T-helper 22 cell (primary cell): ENCODE results near the gene ZNF714.
A peak's percentile ranks its signal among the peaks of the same experiment; 100 is the strongest.
"Not testable (repeated sequence)": the region's sequence is repeated elsewhere in the genome, so short reads cannot be mapped to it uniquely, and the experiment has no call there.

Experiments
- DNase-seq: peaks from one replicate; pipeline ENCODE4 v3.0.0-alpha.2; 2020; ENCODE audit warnings: low read depth

ZNF714 gene

GRCh38 chr19:21130097-21130775 is 48.2 kb downstream of the ZNF714 start:
- no peak for DNase-seq

- no peak for DNase-seq
Observed at GRCh38 chr19:21133633-21134032, 51.6 kb downstream of the ZNF714 start.

GRCh38 chr19:21134934-21135366 is 52.9 kb downstream of the ZNF714 start:
- DNase-seq, result no peak

- no peak for DNase-seq
Observed at GRCh38 chr19:21135433-21135832, 53.4 kb downstream of the ZNF714 start.

- DNase-seq, result no peak
Observed at GRCh38 chr19:21138130-21138529, 56.1 kb downstream of the ZNF714 start.

GRCh38 chr19:21141006-21141405 is 59.0 kb downstream of the ZNF714 start:
- not testable (repeated sequence) for DNase-seq

GRCh38 chr19:21141787-21142464 is 59.9 kb downstream of the ZNF714 start, which contains the start of gene ZNF431:
TSS of gene ZNF431 (plus strand) at chr19:21142040. CDS start at chr19:21142184, 144 bp downstream.
- peak; percentile 74 for DNase-seq

- no peak for DNase-seq
Observed at GRCh38 chr19:21143428-21143827, 61.4 kb downstream of the ZNF714 start.

GRCh38 chr19:21143854-21144253 is 61.9 kb downstream of the ZNF714 start:
- DNase-seq, result no peak

GRCh38 chr19:21147540-21147939 is 65.5 kb downstream of the ZNF714 start:
- no peak for DNase-seq

GRCh38 chr19:21148681-21149080 is 66.7 kb downstream of the ZNF714 start:
- no peak for DNase-seq

GRCh38 chr19:21149877-21150276 is 67.9 kb downstream of the ZNF714 start:
- DNase-seq, result no peak

- no peak for DNase-seq
Observed at GRCh38 chr19:21151460-21151859, 69.5 kb downstream of the ZNF714 start.

- no peak for DNase-seq
Observed at GRCh38 chr19:21158523-21159135, 76.6 kb downstream of the ZNF714 start.

- no peak for DNase-seq
Observed at GRCh38 chr19:21164541-21164940, 82.5 kb downstream of the ZNF714 start.

- no peak for DNase-seq
Observed at GRCh38 chr19:21166436-21166835, 84.4 kb downstream of the ZNF714 start.
